Liver (tissue), 9 donors: Measurements from ENCODE around the gene MYO7B. TPM values are rescaled to one million over a fixed set of nuclear protein-coding genes. Genes with fewer than 3 reads are reported as not detected.

ENCODE experiments used
- DNase-seq: peaks from one replicate; pipeline ENCODE4 v3.0.0-alpha.2; 2017; ENCODE audit warnings: low spot score
- H3K27ac ChIP-seq, 2 donors: one replicate each; pipeline ENCODE4 v1.7.0; 2013; ENCODE audit warnings: inconsistent platforms in 2 of 2, low read length in 2 of 2, control low read depth in 1 of 2, low read depth in 1 of 2, mild to moderate bottlenecking in 1 of 2
- H3K27me3 ChIP-seq, 4 donors: one replicate each; pipeline versions ENCODE4 v1.6.1 to v1.7.0; 2013; ENCODE audit warnings: low read length in 3 of 4, inconsistent platforms in 1 of 4, mild to moderate bottlenecking in 1 of 4, moderate library complexity in 1 of 4; ENCODE audit not compliant: control insufficient read depth in 4 of 4, insufficient read depth in 4 of 4
- H3K36me3 ChIP-seq, 4 donors: one replicate each; pipeline versions ENCODE4 v1.6.1 to v1.7.0; 2013; ENCODE audit warnings: low read length in 3 of 4, mild to moderate bottlenecking in 3 of 4, low read depth in 1 of 4, moderate library complexity in 1 of 4; ENCODE audit not compliant: control insufficient read depth in 4 of 4, insufficient read depth in 3 of 4
- H3K4me1 ChIP-seq, 4 donors: one replicate each; pipeline versions ENCODE4 v1.6.1 to v1.7.0; 2013; ENCODE audit warnings: low read length in 3 of 4, mild to moderate bottlenecking in 3 of 4, moderate library complexity in 1 of 4; ENCODE audit not compliant: control insufficient read depth in 4 of 4, insufficient read depth in 4 of 4
- H3K4me3 ChIP-seq, 3 donors: one replicate each; pipeline versions ENCODE4 v1.6.1 to v1.7.0; 2013; ENCODE audit warnings: low read length in 3 of 3, control low read depth in 1 of 3, low read depth in 1 of 3, mild to moderate bottlenecking in 1 of 3
- H3K9ac ChIP-seq, 2 donors: one replicate each; pipeline ENCODE4 v1.7.0; 2013; ENCODE audit warnings: low read length in 2 of 2, mild to moderate bottlenecking in 2 of 2, moderate library complexity in 2 of 2, control low read depth in 1 of 2, low read depth in 1 of 2
- H3K9me3 ChIP-seq, 4 donors: one replicate each; pipeline versions ENCODE4 v1.6.1 to v1.7.0; 2013; ENCODE audit warnings: low read length in 3 of 4; ENCODE audit not compliant: control insufficient read depth in 4 of 4
- ATF3 ChIP-seq: IDR thresholded peaks from 2 replicates; pipeline ENCODE4 v1.6.1; 2016; ENCODE audit warnings: antibody characterized with exemption
- CTCF ChIP-seq: fragments of 150-350 bp; IDR thresholded peaks from 2 replicates; pipeline ENCODE4 v1.5.1; 2017; ENCODE audit warnings: improper control_type of control experiment, low read depth, low read length; ENCODE audit not compliant: missing input control
- EGR1 ChIP-seq, 2 donors: IDR thresholded peaks; 2 replicates each; pipeline ENCODE4 v1.6.1; 2016 to 2018; ENCODE audit warnings: antibody characterized with exemption in 2 of 2, low read depth in 2 of 2
- FOXA1 ChIP-seq: IDR thresholded peaks from 2 replicates; pipeline ENCODE4 v1.6.1; 2016; ENCODE audit warnings: antibody characterized with exemption
- FOXA2 ChIP-seq: IDR thresholded peaks from 2 replicates; pipeline ENCODE4 v1.6.1; 2016; ENCODE audit warnings: antibody characterized with exemption
- HNF4A ChIP-seq, 2 donors: conservative IDR thresholded peaks; 2 replicates each; pipeline ENCODE4 v1.6.1; 2016; ENCODE audit warnings: antibody characterized with exemption in 2 of 2, mild to moderate bottlenecking in 2 of 2
- JUND ChIP-seq, 2 donors: IDR thresholded peaks; 2 replicates each; pipeline ENCODE4 v1.6.1; 2016; ENCODE audit warnings: antibody characterized with exemption in 2 of 2
- MAX ChIP-seq: IDR thresholded peaks from 2 replicates; pipeline ENCODE4 v1.6.1; 2016; ENCODE audit warnings: antibody characterized with exemption
- NR2F2 ChIP-seq: IDR thresholded peaks from 2 replicates; pipeline ENCODE4 v1.6.1; 2016; ENCODE audit warnings: antibody characterized with exemption
- RAD21 ChIP-seq, 2 donors: IDR thresholded peaks; 2 replicates each; pipeline ENCODE4 v1.6.1; 2016; ENCODE audit warnings: antibody characterized with exemption in 2 of 2, mild to moderate bottlenecking in 2 of 2
- RXRA ChIP-seq, 2 donors: IDR thresholded peaks; 2 replicates each; pipeline ENCODE4 v1.6.1; 2017 to 2018; ENCODE audit warnings: antibody characterized with exemption in 2 of 2, mild to moderate bottlenecking in 1 of 2
- SP1 ChIP-seq: IDR thresholded peaks from 2 replicates; pipeline ENCODE4 v1.6.1; 2018; ENCODE audit warnings: antibody characterized with exemption, mild to moderate bottlenecking
- TAF1 ChIP-seq: conservative IDR thresholded peaks from 2 replicates; pipeline ENCODE4 v1.6.1; 2016; ENCODE audit warnings: antibody characterized with exemption, mild to moderate bottlenecking
- YY1 ChIP-seq: IDR thresholded peaks from 2 replicates; pipeline ENCODE4 v1.6.1; 2016; ENCODE audit warnings: antibody characterized with exemption, mild to moderate bottlenecking
- ZBTB33 ChIP-seq: IDR thresholded peaks from 2 replicates; pipeline ENCODE4 v1.6.1; 2016; ENCODE audit warnings: antibody characterized with exemption
- WGBS: extraction: QIAGEN DNeasy Blood & Tissue Kit; methylation state at CpG from one replicate; pipeline ENCODE4 v1.1.7; 2013; 5-methylcytosine and 5-hydroxymethylcytosine counted together
- polyA plus RNA-seq, 2 donors: library from polyadenylated mRNA; stranded (reverse) in 1 of 2; unstranded in 1 of 2; fragments of 200-250 nt in 1 of 2; fragments of >200 nt in 1 of 2; fragmentation: Nextera tagmentation in 1 of 2; extraction: Ambion mirVana in 1 of 2; gene quantifications; one replicate each; pipeline versions ENCODE4 v1.2.1 to v1.2.3, GENCODE V29; 2013 to 2015
- total RNA-seq, 2 donors: library from RNA; depleted of rRNA; stranded (reverse); fragments of >200 nt; gene quantifications; one replicate each; pipeline ENCODE4 v1.2.3, GENCODE V29; 2014
- donor health status: healthy.
- donor health status: healthy.
- donor health status: healthy.
- donor health status: healthy.
- donor health status: healthy.

MYO7B gene
- total and polyA plus RNA-seq, 4 donors: 0.15 to 1.1 (median 0.64) TPM

GRCh38 chr2:127645395-127646291 is 110.2 kb downstream of the MYO7B start, which contains the start of gene GPR17:
Gene GPR17 (plus strand): TSS chr2:127646153. CDS start chr2:127650736, 4,583 bp downstream.
- Histone ChIP-seq H3K9ac (no peak within 1 kb of the TSS), H3K36me3 (no peaks in the 10 kb centered on the region), H3K9me3 (no peaks in the 10 kb centered on the region), H3K4me3 (no peak within 1 kb of the TSS), H3K27me3 (no peaks in the 10 kb centered on the region), H3K27ac (no peak within 1 kb of the TSS), H3K4me1 (peaks cover 6 to 33% (median 15%) of the 10 kb centered on the region in 4 donors)
- DNase-seq: no peak
- 90% methylated on average over 37 of the region's 37 CpGs for WGBS
- no peak for TF ChIP-seq SP1

DNA sequence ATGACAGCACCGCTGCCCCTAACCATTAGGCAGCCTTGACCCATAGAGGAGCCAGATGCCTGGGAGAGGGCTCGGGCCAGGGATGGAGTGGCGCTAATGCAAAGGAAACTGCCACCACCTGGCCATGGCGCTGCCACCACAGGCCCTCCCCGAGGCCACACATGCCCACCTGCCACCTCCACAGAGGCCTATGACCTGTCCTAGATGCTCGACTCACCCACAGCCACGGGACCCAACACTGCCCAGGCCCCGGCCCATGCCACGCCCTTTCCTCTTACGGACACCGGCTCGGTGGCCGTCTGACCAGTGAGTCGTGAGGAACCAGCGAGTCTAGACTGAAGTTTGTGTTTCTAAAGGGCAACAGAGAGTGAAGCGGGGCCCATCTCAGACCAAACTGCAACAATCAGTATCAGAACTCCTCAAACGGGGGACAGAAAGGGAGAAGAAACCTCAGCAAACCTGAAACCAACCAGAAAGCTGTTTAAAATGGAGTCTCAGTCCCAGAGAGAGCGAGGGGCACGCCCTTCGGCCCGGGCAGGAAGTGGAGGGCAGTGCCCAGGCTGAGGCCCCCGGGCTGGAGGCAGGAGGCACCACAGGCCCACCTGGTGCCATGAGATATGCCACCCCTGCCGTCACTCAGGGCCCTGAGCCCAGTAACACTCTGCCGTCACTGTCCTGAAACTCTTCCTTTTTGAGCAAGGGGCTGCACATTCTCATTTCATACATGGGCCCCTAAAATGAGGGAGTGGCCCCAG is 111.2 kb downstream of the MYO7B start:
- peaks cover 2 to 23% (median 9%) of the 10 kb centered on the region in 4 donors for H3K4me1 ChIP-seq
- DNase-seq: no peak
- no peaks in the 10 kb centered on the region for H3K36me3 ChIP-seq
- H3K27ac ChIP-seq: no peak overlapping the region
- no peaks in the 10 kb centered on the region for H3K27me3 ChIP-seq
- no peak overlapping the region for H3K9ac ChIP-seq
- 80% methylated on average over 24 of the region's 24 CpGs for WGBS
- TF ChIP-seq YY1 (no peak), SP1 (no peak), RAD21 (IDR thresholded peaks at IDR 0.05) (no peak)
- no peak overlapping the region for H3K4me3 ChIP-seq
- no peaks in the 10 kb centered on the region for H3K9me3 ChIP-seq

- 78% methylated on average over 16 of the region's 16 CpGs for WGBS
- Histone ChIP-seq H3K4me3 (no peak overlapping the region), H3K9me3 (no peaks in the 10 kb centered on the region), H3K9ac (no peak overlapping the region), H3K4me1 (peaks cover 2 to 16% (median 5%) of the 10 kb centered on the region in 4 donors), H3K27me3 (no peaks in the 10 kb centered on the region), H3K27ac (no peak overlapping the region), H3K36me3 (no peaks in the 10 kb centered on the region)
- TF ChIP-seq SP1 (no peak), RXRA (IDR thresholded peaks at IDR 0.05) (peak; percentile 53 to 69)
- DNase-seq: no peak
These were observed 112.0 kb downstream of the MYO7B start for GRCh38 chr2:127647242-127648190.

- DNase-seq: no peak
- Histone ChIP-seq H3K9me3 (no peaks in the 10 kb centered on the region), H3K4me1 (peaks cover 2 to 16% (median 5%) of the 10 kb centered on the region in 4 donors), H3K27ac (no peak overlapping the region), H3K27me3 (no peaks in the 10 kb centered on the region), H3K4me3 (no peak overlapping the region), H3K36me3 (peaks cover 0 to 3% (median 0%) of the 10 kb centered on the region in 4 donors), H3K9ac (no peak overlapping the region)
- WGBS: 93% methylated on average over 6 of the region's 6 CpGs
- TF ChIP-seq MAX (no peak), CTCF (no peak), NR2F2 (no peak), TAF1 (no peak), JUND (IDR thresholded peaks at IDR 0.05) (no peak), YY1 (no peak), HNF4A (conservative IDR thresholded peaks at IDR 0.05) (no peak), ATF3 (no peak), FOXA2 (no peak), RAD21 (IDR thresholded peaks at IDR 0.05) (no peak), FOXA1 (no peak), SP1 (no peak), ZBTB33 (no peak), EGR1 (IDR thresholded peaks at IDR 0.05; ENCODE audit: low read depth in 2 of 2) (no peak)
These were observed 112.8 kb downstream of the MYO7B start for GRCh38 chr2:127648321-127648720.
